Activated CD4-positive, alpha-beta T cell treated with anti-CD3 and anti-CD28 coated beads for 1 hour (primary cell): ENCODE data around the gene CRYZ.
"Not testable (repeated sequence)": the region's sequence is repeated elsewhere in the genome, so short reads cannot be mapped to it uniquely, and the experiment has no call there.

Experiments
- DNase-seq: peaks from one replicate; pipeline ENCODE4 v3.0.0-alpha.2; 2020

Gene CRYZ

DNA sequence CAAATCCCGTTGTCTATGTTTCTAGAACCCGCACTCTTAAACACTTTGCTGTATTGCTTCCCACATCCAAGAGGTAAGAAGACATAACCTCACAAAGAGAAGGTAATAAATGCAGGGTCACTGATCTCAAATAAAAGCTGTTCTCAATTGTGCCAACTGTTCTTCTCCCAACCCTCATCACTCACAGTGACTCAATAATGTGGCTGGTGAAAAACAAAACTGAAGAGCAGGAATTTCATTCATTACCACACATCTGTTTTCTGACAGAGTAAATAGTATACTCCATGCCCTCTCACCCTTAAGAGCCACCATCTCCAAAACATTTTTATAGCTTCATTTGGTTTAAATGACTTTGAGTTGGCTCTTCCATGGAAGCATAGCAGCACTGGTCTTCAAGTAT, 53.0 kb downstream of the CRYZ start:
- DNase-seq, result no peak

DNA sequence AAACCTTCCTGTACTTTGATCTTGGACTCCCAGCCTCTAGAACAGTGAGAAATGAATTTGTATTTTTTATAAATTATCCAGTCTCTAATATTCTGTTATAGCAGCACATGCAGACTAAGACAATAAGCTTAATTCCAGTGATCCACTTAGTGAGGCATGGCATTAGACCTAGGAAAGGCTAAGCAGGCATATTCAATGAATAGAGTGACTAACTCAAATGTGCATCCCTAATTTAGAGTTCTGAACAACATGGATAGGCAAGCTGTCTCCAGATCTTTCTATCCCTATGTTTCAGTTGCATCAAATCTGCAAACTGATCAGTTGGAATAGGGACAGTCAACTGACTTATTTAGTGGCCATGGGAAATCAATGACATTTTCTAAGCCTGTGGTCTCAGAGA, 54.9 kb downstream of the CRYZ start:
- DNase-seq, result no peak

DNA sequence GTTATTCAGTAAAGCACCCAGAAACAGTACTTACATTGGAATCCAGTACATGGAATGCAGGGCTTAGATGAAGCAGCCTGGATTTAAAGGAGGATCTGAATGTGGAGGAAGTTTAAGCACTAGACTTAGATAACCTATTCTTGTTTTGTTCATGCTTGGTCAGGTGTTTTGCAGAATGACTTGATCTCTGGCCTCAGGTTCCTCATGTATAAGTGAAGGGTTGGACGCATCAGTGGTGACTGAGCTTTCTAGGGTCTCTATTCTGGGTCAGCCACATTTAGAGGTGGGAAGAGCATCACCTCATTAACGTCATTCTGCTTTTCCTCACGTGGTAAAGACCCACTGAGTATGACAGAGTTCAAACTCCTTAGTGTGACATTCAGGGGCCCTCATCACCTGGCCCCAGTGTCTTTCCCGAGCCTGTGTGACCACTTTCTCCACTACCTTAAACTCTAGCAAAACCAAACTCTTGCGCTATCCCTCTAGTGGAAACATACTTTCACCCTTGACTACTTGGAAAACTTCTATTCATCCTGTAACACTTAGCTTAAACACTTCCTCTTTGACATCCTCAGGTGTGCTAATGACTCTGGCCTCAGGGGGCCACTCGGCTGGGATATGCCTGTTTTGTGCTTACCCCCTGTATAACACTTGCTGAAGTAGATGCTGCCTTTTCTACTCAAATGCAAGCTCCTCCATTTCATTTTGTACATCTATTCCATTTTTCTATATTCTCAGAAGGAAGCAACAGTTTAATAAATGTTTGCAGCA, 58.4 kb downstream of the CRYZ start:
- no peak for DNase-seq

DNA sequence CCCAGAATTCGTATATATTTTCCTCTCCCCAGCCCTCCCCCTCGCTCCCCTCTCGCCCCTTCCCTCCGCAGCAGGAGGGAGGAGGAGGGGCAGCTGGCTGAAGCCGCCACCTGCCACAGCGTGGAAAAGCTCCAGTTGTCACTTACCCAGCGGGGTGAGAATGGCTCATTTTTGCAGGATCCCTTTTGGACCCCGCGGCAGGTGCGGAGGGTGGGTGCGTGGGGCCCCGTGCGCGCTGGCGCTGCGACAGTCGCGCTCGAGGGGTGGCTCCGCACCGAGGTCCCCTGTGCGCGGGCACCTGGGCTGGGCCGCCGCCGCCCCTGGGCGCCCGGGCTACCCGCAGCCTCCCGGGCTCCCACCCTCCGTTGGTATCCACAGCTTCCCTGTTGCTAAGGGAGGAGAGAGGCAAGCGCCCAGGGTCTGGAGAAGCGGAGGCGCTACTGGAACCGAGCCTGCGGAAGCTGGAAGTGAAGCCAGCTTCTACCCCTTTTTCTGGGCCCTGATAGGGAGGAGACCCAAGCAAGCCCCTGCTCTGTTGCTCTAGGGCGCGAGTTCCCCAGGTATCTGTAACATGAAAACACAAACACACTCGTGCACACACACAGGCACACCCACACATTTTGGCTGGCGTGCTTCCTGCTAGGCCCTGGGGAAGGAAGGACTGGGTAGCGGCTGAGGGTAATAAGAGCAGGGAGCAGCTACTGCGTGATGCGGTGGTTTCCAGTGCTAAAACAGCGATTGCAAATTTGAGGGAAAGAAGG, 59.3 kb downstream of the CRYZ start, which contains the start of gene ERICH3:
Gene ERICH3 (minus strand): TSS at position 442 of the 761 bp plus-strand sequence. CDS start 273 bp downstream, at position 169.
- DNase-seq, result no peak

DNA sequence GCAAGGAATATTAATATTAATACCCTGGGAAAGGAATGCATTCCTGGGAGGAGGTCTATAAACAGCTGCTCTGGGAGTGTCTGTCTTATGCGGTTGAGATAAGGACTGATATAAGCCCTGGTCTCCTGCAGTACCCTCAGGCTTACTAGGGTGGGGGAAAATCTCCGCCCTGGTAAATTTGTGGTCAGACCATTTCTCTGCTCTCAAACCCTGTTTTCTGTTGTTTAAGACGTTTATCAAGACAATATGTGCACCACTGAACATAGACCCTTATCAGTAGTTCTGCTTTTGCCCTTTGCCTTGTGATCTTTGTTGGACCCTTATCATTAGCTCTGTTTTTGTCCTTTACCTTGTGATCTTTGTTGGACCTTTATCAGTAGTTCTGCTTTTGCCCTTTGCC, 62.0 kb downstream of the CRYZ start:
- not testable (repeated sequence) for DNase-seq
